ENCODE data around the gene SLC37A3.
"Not testable (repeated sequence)": the region's sequence is repeated elsewhere in the genome, so short reads cannot be mapped to it uniquely, and the experiment has no call there.

The SLC37A3 gene

GRCh38 chr7:140322759-140323158, 75.6 kb downstream of the SLC37A3 start:
- Histone ChIP-seq H3K9me3 (ENCODE audit: control insufficient read depth, insufficient read depth, low read length) (no peaks in the 10 kb centered on the region), H3K9ac (ENCODE audit: low read depth, low read length) (no peak overlapping the region), H3K4me1 (ENCODE audit: insufficient read depth, low read length) (peaks cover 26% of the 10 kb centered on the region)

GRCh38 chr7:140320078-140320477, 78.3 kb downstream of the SLC37A3 start:
- H3K9ac ChIP-seq (ENCODE audit: low read depth, low read length); H3K36me3 ChIP-seq (ENCODE audit: insufficient read depth, low read length); H3K9me3 ChIP-seq (ENCODE audit: control insufficient read depth, insufficient read depth, low read length): not testable (repeated sequence)
- peaks cover 18% of the 10 kb centered on the region for H3K4me1 ChIP-seq (ENCODE audit: insufficient read depth, low read length)

More at GRCh38 chr7:140322759-140323158, 75.6 kb downstream of the SLC37A3 start:
- H3K36me3 ChIP-seq (ENCODE audit: insufficient read depth, low read length) = no peaks in the 10 kb centered on the region

GRCh38 chr7:140317999-140318398, 80.3 kb downstream of the SLC37A3 start:
- Histone ChIP-seq H3K4me1 (ENCODE audit: insufficient read depth, low read length) (peaks cover 9% of the 10 kb centered on the region), H3K9ac (ENCODE audit: low read depth, low read length) (no peak overlapping the region), H3K9me3 (ENCODE audit: control insufficient read depth, insufficient read depth, low read length) (no peaks in the 10 kb centered on the region), H3K36me3 (ENCODE audit: insufficient read depth, low read length) (no peaks in the 10 kb centered on the region)

- H3K4me1 ChIP-seq (ENCODE audit: insufficient read depth, low read length) = peaks cover 6% of the 10 kb centered on the region
- H3K9ac ChIP-seq (ENCODE audit: low read depth, low read length) = no peak overlapping the region
- H3K36me3 ChIP-seq (ENCODE audit: insufficient read depth, low read length) = no peaks in the 10 kb centered on the region
- no peaks in the 10 kb centered on the region; the same call in 1 of the 2 replicates for H3K9me3 ChIP-seq (ENCODE audit: control insufficient read depth, insufficient read depth, low read length)
Measured at GRCh38 chr7:140317597-140317996, 80.7 kb downstream of the SLC37A3 start.

- no peaks in the 10 kb centered on the region; the same call in 1 of the 2 replicates for H3K9me3 ChIP-seq (ENCODE audit: control insufficient read depth, insufficient read depth, low read length)
- H3K36me3 ChIP-seq (ENCODE audit: insufficient read depth, low read length) = no peaks in the 10 kb centered on the region
- no peaks in the 10 kb centered on the region for H3K4me1 ChIP-seq (ENCODE audit: insufficient read depth, low read length)
- H3K9ac ChIP-seq (ENCODE audit: low read depth, low read length) = no peak overlapping the region
Measured at GRCh38 chr7:140316165-140316661, 82.1 kb downstream of the SLC37A3 start.

- Histone ChIP-seq H3K4me1 (ENCODE audit: insufficient read depth, low read length) (no peaks in the 10 kb centered on the region), H3K9ac (ENCODE audit: low read depth, low read length) (no peak overlapping the region), H3K36me3 (ENCODE audit: insufficient read depth, low read length) (no peaks in the 10 kb centered on the region), H3K9me3 (ENCODE audit: control insufficient read depth, insufficient read depth, low read length) (no peaks in the 10 kb centered on the region; the same call in 1 of the 2 replicates)
Measured at GRCh38 chr7:140315498-140316164, 82.7 kb downstream of the SLC37A3 start.

- Histone ChIP-seq H3K36me3 (ENCODE audit: insufficient read depth, low read length) (no peaks in the 10 kb centered on the region), H3K9ac (ENCODE audit: low read depth, low read length) (no peak overlapping the region), H3K9me3 (ENCODE audit: control insufficient read depth, insufficient read depth, low read length) (no peaks in the 10 kb centered on the region; the same call in 1 of the 2 replicates), H3K4me1 (ENCODE audit: insufficient read depth, low read length) (no peaks in the 10 kb centered on the region)
Measured at GRCh38 chr7:140314573-140315480, 83.5 kb downstream of the SLC37A3 start.

- Histone ChIP-seq H3K4me1 (ENCODE audit: insufficient read depth, low read length) (no peaks in the 10 kb centered on the region), H3K9ac (ENCODE audit: low read depth, low read length) (no peak overlapping the region), H3K36me3 (ENCODE audit: insufficient read depth, low read length) (no peaks in the 10 kb centered on the region), H3K9me3 (ENCODE audit: control insufficient read depth, insufficient read depth, low read length) (no peaks in the 10 kb centered on the region; the same call in 1 of the 2 replicates)
Measured at GRCh38 chr7:140312141-140312846, 86.0 kb downstream of the SLC37A3 start.

GRCh38 chr7:140311128-140311527, 87.2 kb downstream of the SLC37A3 start:
- not testable (repeated sequence) for H3K36me3 ChIP-seq (ENCODE audit: insufficient read depth, low read length); H3K4me1 ChIP-seq (ENCODE audit: insufficient read depth, low read length); H3K9ac ChIP-seq (ENCODE audit: low read depth, low read length); H3K9me3 ChIP-seq (ENCODE audit: control insufficient read depth, insufficient read depth, low read length)

- Histone ChIP-seq H3K4me1 (ENCODE audit: insufficient read depth, low read length) (no peaks in the 10 kb centered on the region), H3K36me3 (ENCODE audit: insufficient read depth, low read length) (no peaks in the 10 kb centered on the region), H3K9me3 (ENCODE audit: control insufficient read depth, insufficient read depth, low read length) (no peaks in the 10 kb centered on the region; the same call in 1 of the 2 replicates), H3K9ac (ENCODE audit: low read depth, low read length) (no peak overlapping the region)
Measured at GRCh38 chr7:140310337-140311002, 87.9 kb downstream of the SLC37A3 start.

GRCh38 chr7:140308060-140308459, 90.3 kb downstream of the SLC37A3 start:
- Histone ChIP-seq H3K9ac (ENCODE audit: low read depth, low read length) (no peak overlapping the region), H3K9me3 (ENCODE audit: control insufficient read depth, insufficient read depth, low read length) (no peaks in the 10 kb centered on the region; the same call in 1 of the 2 replicates), H3K36me3 (ENCODE audit: insufficient read depth, low read length) (no peaks in the 10 kb centered on the region), H3K4me1 (ENCODE audit: insufficient read depth, low read length) (no peaks in the 10 kb centered on the region)

GRCh38 chr7:140304191-140304799, 94.0 kb downstream of the SLC37A3 start:
- Histone ChIP-seq H3K4me1 (ENCODE audit: insufficient read depth, low read length) (no peaks in the 10 kb centered on the region), H3K9ac (ENCODE audit: low read depth, low read length) (no peak overlapping the region), H3K9me3 (ENCODE audit: control insufficient read depth, insufficient read depth, low read length) (no peaks in the 10 kb centered on the region), H3K36me3 (ENCODE audit: insufficient read depth, low read length) (no peaks in the 10 kb centered on the region)

- Histone ChIP-seq H3K9me3 (ENCODE audit: control insufficient read depth, insufficient read depth, low read length) (no peaks in the 10 kb centered on the region), H3K4me1 (ENCODE audit: insufficient read depth, low read length) (no peaks in the 10 kb centered on the region), H3K9ac (ENCODE audit: low read depth, low read length) (no peak overlapping the region), H3K36me3 (ENCODE audit: insufficient read depth, low read length) (no peaks in the 10 kb centered on the region)
Measured at GRCh38 chr7:140300243-140301136, 97.8 kb downstream of the SLC37A3 start.

Data from ES-I3 (cell line).